ENCODE results near the gene CASK. TPM values are rescaled to one million over a fixed set of nuclear protein-coding genes. Genes with fewer than 3 reads are reported as not detected.

Gene CASK
- total RNA-seq, 1 experiment from 2014 or later: 54.6 TPM

- ATAC-seq (no peak), DNase-seq (ENCODE audit: low spot score) (no peak)
- ChIA-PET POLR2A (no interaction called here), CTCF (no interaction called here)
- TF ChIP-seq FOXP1 (CRISPR knock-in tag; IDR thresholded peaks at IDR 0.05; ENCODE audit: borderline replicate concordance): no peak
- TF ChIP-seq E2F1 (CRISPR knock-in tag; IDR thresholded peaks at IDR 0.05): no peak
- TF ChIP-seq ZNF423 (CRISPR knock-in tag; IDR thresholded peaks at IDR 0.05): no peak
- TF ChIP-seq ZBTB43 (CRISPR knock-in tag; IDR thresholded peaks at IDR 0.05): no peak
- TF ChIP-seq ZNF232 (CRISPR knock-in tag; IDR thresholded peaks at IDR 0.05): no peak
- TF ChIP-seq RORB (CRISPR knock-in tag; IDR thresholded peaks at IDR 0.05): no peak
- no peak for TF ChIP-seq KAT7 (CRISPR knock-in tag; IDR thresholded peaks at IDR 0.05; ENCODE audit: borderline replicate concordance)
- TF ChIP-seq ZNF416 (CRISPR knock-in tag; IDR thresholded peaks at IDR 0.05): no peak
- no peak for TF ChIP-seq ZNF671 (CRISPR knock-in tag; IDR thresholded peaks at IDR 0.05)
- TF ChIP-seq TCF7 (CRISPR knock-in tag; IDR thresholded peaks at IDR 0.05; ENCODE audit: low read depth): no peak
- no peak for TF ChIP-seq ZNF219 (CRISPR knock-in tag; IDR thresholded peaks at IDR 0.05; ENCODE audit: borderline replicate concordance)
- TF ChIP-seq ZNF121 (CRISPR knock-in tag; IDR thresholded peaks at IDR 0.05): no peak
- TF ChIP-seq STAT6 (CRISPR knock-in tag; conservative IDR thresholded peaks at IDR 0.05; ENCODE audit: low read depth): no peak
- no peak for TF ChIP-seq CREM (CRISPR knock-in tag; IDR thresholded peaks at IDR 0.05)
- TF ChIP-seq ZNF138 (CRISPR knock-in tag; conservative IDR thresholded peaks at IDR 0.05): no peak
- peaks cover 4% of the 10 kb centered on the region for H3K36me3 Mint-ChIP-seq
- peaks cover 30% of the 10 kb centered on the region for H3K4me1 Mint-ChIP-seq
- H3K27me3 Mint-ChIP-seq (ENCODE audit: low read depth): no peaks in the 10 kb centered on the region
- H3K27ac Mint-ChIP-seq: no peak overlapping the region
- H3K4me3 Mint-ChIP-seq: no peak overlapping the region
- H3K9me3 Mint-ChIP-seq: no peaks in the 10 kb centered on the region; the same call in 1 of the 2 replicates
These were observed 323.8 kb downstream of the CASK start for GRCh38 chrX:41599507-41599906.

- ChIA-PET POLR2A (no interaction called here), CTCF (no interaction called here)
- no peaks in the 10 kb centered on the region for H3K27me3 Mint-ChIP-seq (ENCODE audit: low read depth)
- H3K27ac Mint-ChIP-seq: no peak overlapping the region
- peaks cover 14% of the 10 kb centered on the region for H3K4me1 Mint-ChIP-seq
- no peak for DNase-seq (ENCODE audit: low spot score)
- no peak for ATAC-seq
- H3K9me3 Mint-ChIP-seq: no peaks in the 10 kb centered on the region; the same call in 1 of the 2 replicates
- no peak overlapping the region for H3K4me3 Mint-ChIP-seq
- peaks cover 4% of the 10 kb centered on the region for H3K36me3 Mint-ChIP-seq
- no peak for TF ChIP-seq HMGA2 (CRISPR knock-in tag; IDR thresholded peaks at IDR 0.05)
- TF ChIP-seq TP53 (CRISPR knock-in tag; IDR thresholded peaks at IDR 0.05): no peak
- no peak for TF ChIP-seq CTCF (IDR thresholded peaks at IDR 0.05)
- no peak for TF ChIP-seq ELF4 (CRISPR knock-in tag; IDR thresholded peaks at IDR 0.05; ENCODE audit: low read depth)
- TF ChIP-seq ZNF671 (CRISPR knock-in tag; IDR thresholded peaks at IDR 0.05): no peak
- TF ChIP-seq E2F4 (CRISPR knock-in tag; IDR thresholded peaks at IDR 0.05; ENCODE audit: borderline replicate concordance, low read depth): no peak
- TF ChIP-seq NFATC4 (CRISPR knock-in tag; IDR thresholded peaks at IDR 0.05): no peak
- TF ChIP-seq NFYB (CRISPR knock-in tag; conservative IDR thresholded peaks at IDR 0.05; ENCODE audit: low read depth): no peak
- TF ChIP-seq ZNF416 (CRISPR knock-in tag; IDR thresholded peaks at IDR 0.05): no peak
- TF ChIP-seq GRHL2 (CRISPR knock-in tag; IDR thresholded peaks at IDR 0.05; ENCODE audit: insufficient replicate concordance, severe bottlenecking): no peak
- TF ChIP-seq FOXP4 (CRISPR knock-in tag; IDR thresholded peaks at IDR 0.05): no peak
- no peak for TF ChIP-seq ZMAT4 (CRISPR knock-in tag; IDR thresholded peaks at IDR 0.05)
These were observed 326.8 kb downstream of the CASK start for GRCh38 chrX:41596596-41596995.

All from WTC11 (cell line).